ENCODE data around the gene TNRC6C. TPM values are rescaled to one million over a fixed set of nuclear protein-coding genes. Genes with fewer than 3 reads are reported as not detected.
A peak's percentile ranks its signal among the peaks of the same experiment; 100 is the strongest.

The TNRC6C gene
- total and polyA plus RNA-seq, 2 of the 13 experiments (the other 11 are each of a cell fraction or from before 2014, with no cell fraction given), result 0.66 to 4.9 TPM

DNA sequence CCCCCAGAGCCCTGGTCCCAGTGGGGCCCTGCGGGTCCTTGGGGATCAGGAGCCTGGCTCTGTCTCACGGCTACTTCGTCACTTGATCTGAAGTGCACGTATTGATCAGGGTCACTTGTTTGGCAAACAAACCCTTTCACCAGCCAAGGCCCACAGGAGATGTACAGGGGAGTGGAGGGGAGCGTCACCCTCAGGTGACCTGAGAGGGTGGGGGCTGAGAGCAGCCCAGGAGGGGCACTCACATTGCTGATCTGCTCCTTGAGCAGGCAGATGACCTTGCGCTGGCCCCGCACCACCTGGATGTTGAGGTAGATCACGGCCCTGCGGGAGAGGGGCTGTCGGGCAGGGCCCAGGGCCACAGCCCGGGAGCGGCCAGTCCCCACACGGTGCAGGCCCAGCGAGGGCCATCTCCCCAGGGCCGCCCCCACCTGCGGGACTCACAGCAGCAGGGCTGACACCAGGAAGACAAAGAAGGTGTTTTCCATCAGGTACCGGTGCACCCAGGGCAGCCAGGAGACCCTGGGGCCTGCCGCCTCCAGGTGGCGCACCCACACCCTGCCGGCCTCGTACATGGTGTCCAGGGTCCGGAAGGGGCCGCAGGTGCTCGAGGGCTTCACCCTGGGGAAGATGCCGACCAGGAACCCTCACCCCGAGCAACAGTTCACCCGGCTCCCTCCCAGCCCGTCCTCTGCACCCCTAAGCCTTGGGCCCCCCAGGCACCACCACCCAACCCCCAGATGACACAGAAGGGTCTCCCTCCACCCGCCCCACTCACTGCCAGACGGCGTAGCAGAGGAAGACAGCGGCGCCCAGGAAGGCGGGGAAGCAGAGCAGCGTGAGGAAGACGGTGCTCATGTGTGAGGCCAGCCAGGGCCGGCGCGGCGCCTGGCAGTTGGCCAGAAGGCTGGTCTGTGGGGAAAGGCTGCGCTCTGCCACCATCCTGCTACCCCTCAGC, 158.8 kb downstream of the TNRC6C start (continued):
- no peak for TF ChIP-seq ZNF589 (CRISPR knock-in tag; conservative IDR thresholded peaks at IDR 0.05)
- TF ChIP-seq, protein P1, sequence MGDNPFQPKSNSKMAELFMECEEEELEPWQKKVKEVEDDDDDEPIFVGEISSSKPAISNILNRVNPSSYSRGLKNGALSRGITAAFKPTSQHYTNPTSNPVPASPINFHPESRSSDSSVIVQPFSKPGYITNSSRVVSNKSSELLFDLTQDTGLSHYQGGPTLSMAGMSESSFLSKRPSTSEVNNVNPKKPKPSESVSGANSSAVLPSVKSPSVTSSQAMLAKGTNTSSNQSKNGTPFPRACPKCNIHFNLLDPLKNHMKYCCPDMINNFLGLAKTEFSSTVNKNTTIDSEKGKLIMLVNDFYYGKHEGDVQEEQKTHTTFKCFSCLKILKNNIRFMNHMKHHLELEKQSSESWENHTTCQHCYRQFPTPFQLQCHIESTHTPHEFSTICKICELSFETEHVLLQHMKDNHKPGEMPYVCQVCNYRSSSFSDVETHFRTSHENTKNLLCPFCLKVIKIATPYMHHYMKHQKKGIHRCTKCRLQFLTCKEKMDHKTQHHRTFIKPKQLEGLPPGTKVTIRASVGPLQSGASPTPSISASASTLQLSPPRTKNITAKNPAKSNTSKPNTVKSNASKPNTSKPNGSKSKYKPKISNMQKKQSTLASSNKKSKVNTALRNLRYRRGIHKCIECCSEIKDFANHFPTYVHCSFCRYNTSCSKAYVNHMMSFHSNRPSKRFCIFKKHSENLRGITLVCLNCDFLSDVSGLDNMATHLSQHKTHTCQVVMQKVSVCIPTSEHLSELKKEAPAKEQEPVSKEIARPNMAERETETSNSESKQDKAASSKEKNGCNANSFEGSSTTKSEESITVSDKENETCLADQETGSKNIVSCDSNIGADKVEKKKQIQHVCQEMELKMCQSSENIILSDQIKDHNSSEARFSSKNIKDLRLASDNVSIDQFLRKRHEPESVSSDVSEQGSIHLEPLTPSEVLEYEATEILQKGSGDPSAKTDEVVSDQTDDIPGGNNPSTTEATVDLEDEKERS (CRISPR knock-in tag; IDR thresholded peaks at IDR 0.05), result no peak; the same call in 1 of the 2 replicates
- no peak for TF ChIP-seq ZNF292 (CRISPR knock-in tag; IDR thresholded peaks at IDR 0.05; ENCODE audit: borderline replicate concordance, low read depth)
- TF ChIP-seq, protein P2, sequence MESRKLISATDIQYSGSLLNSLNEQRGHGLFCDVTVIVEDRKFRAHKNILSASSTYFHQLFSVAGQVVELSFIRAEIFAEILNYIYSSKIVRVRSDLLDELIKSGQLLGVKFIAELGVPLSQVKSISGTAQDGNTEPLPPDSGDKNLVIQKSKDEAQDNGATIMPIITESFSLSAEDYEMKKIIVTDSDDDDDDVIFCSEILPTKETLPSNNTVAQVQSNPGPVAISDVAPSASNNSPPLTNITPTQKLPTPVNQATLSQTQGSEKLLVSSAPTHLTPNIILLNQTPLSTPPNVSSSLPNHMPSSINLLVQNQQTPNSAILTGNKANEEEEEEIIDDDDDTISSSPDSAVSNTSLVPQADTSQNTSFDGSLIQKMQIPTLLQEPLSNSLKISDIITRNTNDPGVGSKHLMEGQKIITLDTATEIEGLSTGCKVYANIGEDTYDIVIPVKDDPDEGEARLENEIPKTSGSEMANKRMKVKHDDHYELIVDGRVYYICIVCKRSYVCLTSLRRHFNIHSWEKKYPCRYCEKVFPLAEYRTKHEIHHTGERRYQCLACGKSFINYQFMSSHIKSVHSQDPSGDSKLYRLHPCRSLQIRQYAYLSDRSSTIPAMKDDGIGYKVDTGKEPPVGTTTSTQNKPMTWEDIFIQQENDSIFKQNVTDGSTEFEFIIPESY (CRISPR knock-in tag; IDR thresholded peaks at IDR 0.05), result peak; percentile 36; the same call in 1 of the 2 replicates
- no peak for TF ChIP-seq ZFP1 (CRISPR knock-in tag; IDR thresholded peaks at IDR 0.05)
- no peak for TF ChIP-seq SOX13 (IDR thresholded peaks at IDR 0.05)
- TF ChIP-seq SOX13 (CRISPR knock-in tag; conservative IDR thresholded peaks at IDR 0.05 in 1 of 2, IDR thresholded peaks at IDR 0.05 in 1 of 2), result 0 out of 4 replicates have a peak, but pooled peaks of 1 of the 2 experiments have one; percentile 4
- TF ChIP-seq MEIS1 (CRISPR knock-in tag; IDR thresholded peaks at IDR 0.05; ENCODE audit: borderline replicate concordance), result peak; percentile 36; the same call in 1 of the 2 replicates
- TF ChIP-seq RAD21 (CRISPR knock-in tag; IDR thresholded peaks at IDR 0.05), result peak; percentile 83
- TF ChIP-seq KLF11 (CRISPR knock-in tag; IDR thresholded peaks at IDR 0.05), result no peak
- TF ChIP-seq KMT2A (CRISPR knock-in tag; IDR thresholded peaks at IDR 0.05), result no peak
- 0 out of 2 replicates have a peak, but pooled peaks have one; percentile 30 for TF ChIP-seq ZNF598 (CRISPR knock-in tag; IDR thresholded peaks at IDR 0.05; ENCODE audit: borderline replicate concordance)
- TF ChIP-seq, protein P3, sequence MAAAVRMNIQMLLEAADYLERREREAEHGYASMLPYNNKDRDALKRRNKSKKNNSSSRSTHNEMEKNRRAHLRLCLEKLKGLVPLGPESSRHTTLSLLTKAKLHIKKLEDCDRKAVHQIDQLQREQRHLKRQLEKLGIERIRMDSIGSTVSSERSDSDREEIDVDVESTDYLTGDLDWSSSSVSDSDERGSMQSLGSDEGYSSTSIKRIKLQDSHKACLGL (CRISPR knock-in tag; IDR thresholded peaks at IDR 0.05), result no peak
- TF ChIP-seq STAG1 (CRISPR knock-in tag; IDR thresholded peaks at IDR 0.05), result peak; percentile 66
- no peak for TF ChIP-seq ZNF326 (CRISPR knock-in tag; IDR thresholded peaks at IDR 0.05; ENCODE audit: borderline replicate concordance)
- TF ChIP-seq MIER2 (CRISPR knock-in tag; IDR thresholded peaks at IDR 0.05), result no peak
- TF ChIP-seq, protein P4, sequence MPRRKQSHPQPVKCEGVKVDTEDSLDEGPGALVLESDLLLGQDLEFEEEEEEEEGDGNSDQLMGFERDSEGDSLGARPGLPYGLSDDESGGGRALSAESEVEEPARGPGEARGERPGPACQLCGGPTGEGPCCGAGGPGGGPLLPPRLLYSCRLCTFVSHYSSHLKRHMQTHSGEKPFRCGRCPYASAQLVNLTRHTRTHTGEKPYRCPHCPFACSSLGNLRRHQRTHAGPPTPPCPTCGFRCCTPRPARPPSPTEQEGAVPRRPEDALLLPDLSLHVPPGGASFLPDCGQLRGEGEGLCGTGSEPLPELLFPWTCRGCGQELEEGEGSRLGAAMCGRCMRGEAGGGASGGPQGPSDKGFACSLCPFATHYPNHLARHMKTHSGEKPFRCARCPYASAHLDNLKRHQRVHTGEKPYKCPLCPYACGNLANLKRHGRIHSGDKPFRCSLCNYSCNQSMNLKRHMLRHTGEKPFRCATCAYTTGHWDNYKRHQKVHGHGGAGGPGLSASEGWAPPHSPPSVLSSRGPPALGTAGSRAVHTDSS (CRISPR knock-in tag; conservative IDR thresholded peaks at IDR 0.05), result no peak
- TF ChIP-seq, protein P5, sequence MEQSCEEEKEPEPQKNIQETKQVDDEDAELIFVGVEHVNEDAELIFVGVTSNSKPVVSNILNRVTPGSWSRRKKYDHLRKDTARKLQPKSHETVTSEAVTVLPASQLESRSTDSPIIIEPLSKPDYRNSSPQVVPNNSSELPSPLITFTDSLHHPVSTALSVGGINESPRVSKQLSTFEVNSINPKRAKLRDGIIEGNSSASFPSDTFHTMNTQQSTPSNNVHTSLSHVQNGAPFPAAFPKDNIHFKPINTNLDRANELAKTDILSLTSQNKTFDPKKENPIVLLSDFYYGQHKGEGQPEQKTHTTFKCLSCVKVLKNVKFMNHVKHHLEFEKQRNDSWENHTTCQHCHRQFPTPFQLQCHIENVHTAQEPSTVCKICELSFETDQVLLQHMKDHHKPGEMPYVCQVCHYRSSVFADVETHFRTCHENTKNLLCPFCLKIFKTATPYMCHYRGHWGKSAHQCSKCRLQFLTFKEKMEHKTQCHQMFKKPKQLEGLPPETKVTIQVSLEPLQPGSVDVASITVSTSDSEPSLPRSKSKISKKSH (CRISPR knock-in tag; IDR thresholded peaks at IDR 0.05; ENCODE audit: borderline replicate concordance), result no peak
- no peak for TF ChIP-seq PAF1 (CRISPR knock-in tag; IDR thresholded peaks at IDR 0.05)
- TF ChIP-seq ZNF749 (CRISPR knock-in tag; IDR thresholded peaks at IDR 0.05; ENCODE audit: borderline replicate concordance), result no peak
